SK-N-SH (cell line): ENCODE data around the gene LRRC51. TPM values are rescaled to one million over a fixed set of nuclear protein-coding genes. Genes with fewer than 3 reads are reported as not detected.
A peak's percentile ranks its signal among the peaks of the same experiment; 100 is the strongest.

Experiments used
- CTCF ChIA-PET: fragments of 300-600, 350-600 bp; formaldehyde crosslinking; extraction: SDS; loops from one replicate; lab custom pipeline; 2021; lab: Yijun Ruan, JAX
- POLR2A ChIA-PET: fragments of 350-600 bp; sonication (Branson Sonifier 250); formaldehyde crosslinking; extraction: SDS; loops from one replicate; lab custom pipeline; 2020; ENCODE audit warnings: antibody characterized with exemption, inconsistent platforms; lab: Yijun Ruan, JAX
- DNase-seq: peaks from one replicate; pipeline ENCODE4 v3.0.0; 2012
- H2AFZ ChIP-seq: fragments of 200-600 bp; sonication (generic); 2 replicates; pipeline ENCODE4 v1.8.1; 2016; ENCODE audit warnings: antibody characterized with exemption, mild to moderate bottlenecking, low read depth
- H3F3A ChIP-seq: fragments of 200-600 bp; sonication (generic); replicated peaks from 2 replicates; pipeline ENCODE3; 2016; ENCODE audit warnings: antibody characterized with exemption, mild to moderate bottlenecking; ENCODE audit not compliant: insufficient read depth
- H3K27ac ChIP-seq, 2 experiments: fragments of 200-500 bp in 1 of 2; fragments of 200-600 bp in 1 of 2; sonication (Bioruptor generic) in 1 of 2; sonication (generic), shearing (Covaris generic) in 1 of 2; 2 replicates each; pipeline versions ENCODE4 v1.5.1 to v1.6.1; 2014 to 2016; ENCODE audit warnings: low read depth in 2 of 2, inconsistent platforms in 1 of 2, low read length in 1 of 2, mild to moderate bottlenecking in 1 of 2, mixed read lengths in 1 of 2
- H3K27me3 ChIP-seq: fragments of 200-600 bp; sonication (generic), shearing (Covaris generic); 2 replicates; pipeline ENCODE4 v1.6.1; 2016; ENCODE audit warnings: mixed run types; ENCODE audit not compliant: insufficient read depth
- H3K36me3 ChIP-seq, 2 experiments: fragments of 200-500 bp in 1 of 2; fragments of 200-600 bp in 1 of 2; sonication (Bioruptor generic) in 1 of 2; sonication (generic) in 1 of 2; replicated peaks in 1 of 2; 2 replicates each; pipeline versions ENCODE3 to v1.5.1; 2014 to 2016; ENCODE audit warnings: low read length in 1 of 2, mild to moderate bottlenecking in 1 of 2; ENCODE audit not compliant: insufficient read depth in 2 of 2, control insufficient read depth in 1 of 2
- H3K4me1 ChIP-seq, 2 experiments: fragments of 200-500 bp in 1 of 2; fragments of 200-600 bp in 1 of 2; sonication (Bioruptor generic) in 1 of 2; sonication (generic), shearing (Covaris generic) in 1 of 2; 2 replicates each; pipeline versions ENCODE4 v1.5.1 to v1.6.1; 2014 to 2016; ENCODE audit warnings: low read depth in 1 of 2, low read length in 1 of 2, mixed run types in 1 of 2; ENCODE audit not compliant: insufficient read depth in 2 of 2, control insufficient read depth in 1 of 2
- H3K4me2 ChIP-seq: fragments of 200-600 bp; sonication (generic), shearing (Covaris generic); 2 replicates; pipeline ENCODE4 v1.6.1; 2017; ENCODE audit warnings: mixed run types
- H3K4me3 ChIP-seq, 2 experiments: fragments of 200-500 bp in 1 of 2; fragments of 200-600 bp in 1 of 2; sonication (Bioruptor generic) in 1 of 2; sonication (generic), shearing (Covaris generic) in 1 of 2; 2 replicates each; pipeline versions ENCODE4 v1.5.1 to v1.8.1; 2014 to 2016; ENCODE audit warnings: low read depth in 2 of 2, inconsistent platforms in 1 of 2, low read length in 1 of 2, mild to moderate bottlenecking in 1 of 2, mixed read lengths in 1 of 2, moderate library complexity in 1 of 2
- H3K79me2 ChIP-seq: fragments of 200-600 bp; sonication (generic); 2 replicates; pipeline ENCODE4 v1.8.1; 2017; ENCODE audit warnings: mild to moderate bottlenecking; ENCODE audit not compliant: insufficient read depth
- H3K9ac ChIP-seq: fragments of 200-600 bp; sonication (generic); 2 replicates; pipeline ENCODE4 v1.6.1; 2017; ENCODE audit warnings: mixed run types
- H3K9me2 ChIP-seq: fragments of 200-600 bp; sonication (generic); 2 replicates; pipeline ENCODE4 v1.6.1; 2017; ENCODE audit warnings: mixed run types
- H3K9me3 ChIP-seq: fragments of 200-600 bp; sonication (generic); 2 replicates; pipeline ENCODE4 v1.6.1; 2017; ENCODE audit warnings: mixed run types, mild to moderate bottlenecking, moderate library complexity
- H4K20me1 ChIP-seq: fragments of 200-600 bp; sonication (generic); 2 replicates; pipeline ENCODE4 v1.6.1; 2017; ENCODE audit warnings: mild to moderate bottlenecking, mixed run types; ENCODE audit not compliant: insufficient read depth
- CHD2 ChIP-seq: fragments of 150-350 bp; IDR thresholded peaks from 2 replicates; pipeline ENCODE4 v1.6.1; 2018; ENCODE audit warnings: low read length; ENCODE audit not compliant: partially characterized antibody
- CTCF ChIP-seq: fragments of 200-600 bp; sonication (generic); IDR thresholded peaks from 2 replicates; pipeline ENCODE4 v1.6.1; 2017; ENCODE audit warnings: antibody characterized with exemption, mild to moderate bottlenecking, moderate library complexity
- ELF1 ChIP-seq: IDR thresholded peaks from 2 replicates; pipeline ENCODE4 v1.4.0; 2012
- EP300 ChIP-seq, 2 experiments: IDR thresholded peaks; 2 replicates each; pipeline versions ENCODE4 v1.4.0 to v1.6.1; 2012; ENCODE audit warnings: borderline replicate concordance in 1 of 2, low read depth in 1 of 2, low read length in 1 of 2
- EZH2phosphoT487 ChIP-seq: fragments of 200-600 bp; sonication (generic); IDR thresholded peaks from 2 replicates; pipeline ENCODE4 v1.6.1; 2017; ENCODE audit warnings: low read depth, mixed run types, mild to moderate bottlenecking, antibody characterized with exemption, moderate library complexity, borderline replicate concordance
- FOSL2 ChIP-seq: IDR thresholded peaks from 2 replicates; pipeline ENCODE4 v1.4.0; 2012; ENCODE audit warnings: low read depth, mild to moderate bottlenecking, moderate library complexity, borderline replicate concordance
- FOXM1 ChIP-seq: IDR thresholded peaks from 2 replicates; pipeline ENCODE4 v1.4.0; 2012; ENCODE audit warnings: low read depth, mild to moderate bottlenecking
- GABPA ChIP-seq: IDR thresholded peaks from 2 replicates; pipeline ENCODE4 v1.4.0; 2012; ENCODE audit warnings: low read depth, mild to moderate bottlenecking
- JUND ChIP-seq: IDR thresholded peaks from 2 replicates; pipeline ENCODE4 v1.4.0; 2012
- NFIC ChIP-seq: IDR thresholded peaks from 2 replicates; pipeline ENCODE4 v1.4.0; 2012; ENCODE audit warnings: borderline replicate concordance
- NRF1 ChIP-seq: IDR thresholded peaks from 2 replicates; pipeline ENCODE4 v1.6.1; 2012; ENCODE audit warnings: low read depth, mild to moderate bottlenecking, low read length
- POLR2AphosphoS5 ChIP-seq: IDR thresholded peaks from 2 replicates; pipeline ENCODE4 v1.6.1; 2012; ENCODE audit warnings: low read depth, low read length
- RAD21 ChIP-seq: IDR thresholded peaks from 2 replicates; pipeline ENCODE4 v1.6.1; 2012; ENCODE audit warnings: mild to moderate bottlenecking, low read length
- RCOR1 ChIP-seq: fragments of 150-350 bp; IDR thresholded peaks from 2 replicates; pipeline ENCODE4 v1.6.1; 2017; ENCODE audit warnings: antibody characterized with exemption, low read length
- RXRA ChIP-seq: IDR thresholded peaks from 2 replicates; pipeline ENCODE4 v1.4.0; 2012; ENCODE audit warnings: low read depth, mild to moderate bottlenecking, borderline replicate concordance
- TCF12 ChIP-seq: IDR thresholded peaks from 2 replicates; pipeline ENCODE4 v1.4.0; 2012
- YY1 ChIP-seq: IDR thresholded peaks from 2 replicates; pipeline ENCODE4 v1.4.0; 2012; ENCODE audit warnings: low read depth, mild to moderate bottlenecking
- WGBS: methylation state at CpG from one replicate; pipeline ENCODE4 v1.1.6; 2017; ENCODE audit warnings: low lambda C conversion rate; 5-methylcytosine and 5-hydroxymethylcytosine counted together
- polyA plus RNA-seq, 3 experiments: library from polyadenylated mRNA; depleted of rRNA; stranded (reverse); fragments of >200 nt; gene quantifications; 2 replicates each; pipeline ENCODE4 v1.2.3, GENCODE V29; 2012
- TF ChIP-seq, protein P1 (sequence below): IDR thresholded peaks from 2 replicates; pipeline ENCODE4 v1.4.0; 2012; ENCODE audit warnings: low read depth
- TF ChIP-seq, protein P2 (sequence below): IDR thresholded peaks from 2 replicates; pipeline ENCODE4 v1.6.1; 2012; ENCODE audit warnings: mild to moderate bottlenecking, low read depth, low read length, moderate library complexity

The LRRC51 gene
- polyA plus RNA-seq, 1 of the 3 experiments (the other 2 are of a cell fraction) = 7.3 TPM

DNA sequence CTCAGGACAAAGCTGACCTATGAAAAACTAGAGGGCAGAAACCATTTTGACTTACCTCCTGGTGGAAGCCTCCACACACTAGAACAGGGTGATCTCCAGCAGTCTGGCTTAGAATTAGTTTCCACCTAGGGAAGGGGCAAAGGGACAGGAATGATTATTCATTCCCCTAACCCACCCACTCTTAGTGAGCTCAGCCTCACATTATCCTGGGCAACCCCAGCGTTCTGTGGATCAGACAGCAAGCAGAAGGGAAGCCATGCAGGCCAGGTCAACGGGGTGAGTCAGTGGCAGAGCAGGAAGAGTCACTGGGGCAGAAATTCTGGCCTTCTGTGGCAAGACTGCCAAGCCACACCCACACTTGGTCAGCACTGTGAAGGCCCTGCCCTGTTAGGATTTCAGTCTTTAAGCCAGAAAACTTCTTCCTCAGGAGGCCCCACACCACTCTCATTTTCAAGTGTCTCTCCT lies 10.8 kb upstream of the LRRC51 start:
- Histone ChIP-seq H3K4me2 (peak overlapping the region; percentile 53), H3K4me3 (peak overlapping the region in 1 of 2 experiments; percentile 43; a peak in 2 of 4 replicates), H3K9me3 (no peaks in the 10 kb centered on the region), H3F3A (peaks cover 39% of the 10 kb centered on the region)
- DNase-seq = no peak
- TF ChIP-seq ELF1 (no peak), CHD2 (no peak), YY1 (peak; percentile 35; the same call in 1 of the 2 replicates), RXRA (no peak; the same call in 1 of the 2 replicates), RCOR1 (no peak), JUND (peak; percentile 29; the same call in 1 of the 2 replicates), FOXM1 (no peak), TCF12 (no peak; the same call in 1 of the 2 replicates), FOSL2 (peak; percentile 72), EZH2phosphoT487 (no peak), NRF1 (no peak), NFIC (peak; percentile 56), GABPA (no peak), POLR2AphosphoS5 (peak; percentile 43; the same call in 1 of the 2 replicates), EP300 (IDR thresholded peaks at IDR 0.05; ENCODE audit: borderline replicate concordance in 1 of 2, low read depth in 1 of 2, low read length in 1 of 2) (no peak), RAD21 (no peak), CTCF (no peak)
- TF ChIP-seq, protein P1, sequence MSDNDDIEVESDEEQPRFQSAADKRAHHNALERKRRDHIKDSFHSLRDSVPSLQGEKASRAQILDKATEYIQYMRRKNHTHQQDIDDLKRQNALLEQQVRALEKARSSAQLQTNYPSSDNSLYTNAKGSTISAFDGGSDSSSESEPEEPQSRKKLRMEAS = no peak
- TF ChIP-seq, protein P2, sequence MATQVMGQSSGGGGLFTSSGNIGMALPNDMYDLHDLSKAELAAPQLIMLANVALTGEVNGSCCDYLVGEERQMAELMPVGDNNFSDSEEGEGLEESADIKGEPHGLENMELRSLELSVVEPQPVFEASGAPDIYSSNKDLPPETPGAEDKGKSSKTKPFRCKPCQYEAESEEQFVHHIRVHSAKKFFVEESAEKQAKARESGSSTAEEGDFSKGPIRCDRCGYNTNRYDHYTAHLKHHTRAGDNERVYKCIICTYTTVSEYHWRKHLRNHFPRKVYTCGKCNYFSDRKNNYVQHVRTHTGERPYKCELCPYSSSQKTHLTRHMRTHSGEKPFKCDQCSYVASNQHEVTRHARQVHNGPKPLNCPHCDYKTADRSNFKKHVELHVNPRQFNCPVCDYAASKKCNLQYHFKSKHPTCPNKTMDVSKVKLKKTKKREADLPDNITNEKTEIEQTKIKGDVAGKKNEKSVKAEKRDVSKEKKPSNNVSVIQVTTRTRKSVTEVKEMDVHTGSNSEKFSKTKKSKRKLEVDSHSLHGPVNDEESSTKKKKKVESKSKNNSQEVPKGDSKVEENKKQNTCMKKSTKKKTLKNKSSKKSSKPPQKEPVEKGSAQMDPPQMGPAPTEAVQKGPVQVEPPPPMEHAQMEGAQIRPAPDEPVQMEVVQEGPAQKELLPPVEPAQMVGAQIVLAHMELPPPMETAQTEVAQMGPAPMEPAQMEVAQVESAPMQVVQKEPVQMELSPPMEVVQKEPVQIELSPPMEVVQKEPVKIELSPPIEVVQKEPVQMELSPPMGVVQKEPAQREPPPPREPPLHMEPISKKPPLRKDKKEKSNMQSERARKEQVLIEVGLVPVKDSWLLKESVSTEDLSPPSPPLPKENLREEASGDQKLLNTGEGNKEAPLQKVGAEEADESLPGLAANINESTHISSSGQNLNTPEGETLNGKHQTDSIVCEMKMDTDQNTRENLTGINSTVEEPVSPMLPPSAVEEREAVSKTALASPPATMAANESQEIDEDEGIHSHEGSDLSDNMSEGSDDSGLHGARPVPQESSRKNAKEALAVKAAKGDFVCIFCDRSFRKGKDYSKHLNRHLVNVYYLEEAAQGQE = no peak
- TF ChIP-seq, all 33 proteins: peak for 5
- peaks cover 21 to 52% of the 10 kb centered on the region in 2 experiments for H3K4me1 ChIP-seq
- POLR2A ChIA-PET = interaction anchor here (0.8 kb wide), 1 partner anchor 28 kb away, joined by 3 read pairs; no protein-coding TSS in a partner anchor
- WGBS = 0% methylated on average over 2 of the region's 2 CpGs
- no peaks in the 10 kb centered on the region for H3K9me2 ChIP-seq
- 0 out of 2 replicates have a peak overlapping the region, but pooled peaks have one; percentile 45 for H2AFZ ChIP-seq
- H3K79me2 ChIP-seq = peaks cover 97% of the 10 kb centered on the region
- H3K27me3 ChIP-seq = no peaks in the 10 kb centered on the region
- CTCF ChIA-PET = interaction anchor here (0.9 to 1.4 kb wide), 2 partner anchors 9 to 44 kb away, joined by 3 read pairs; no protein-coding TSS in a partner anchor
- H3K36me3 ChIP-seq = peaks cover 3 to 4% of the 10 kb centered on the region in 2 experiments
- peak overlapping the region; percentile 69 to 82 for H3K27ac ChIP-seq
- peak overlapping the region; percentile 53; the same call in 1 of the 2 replicates for H3K9ac ChIP-seq
- no peaks in the 10 kb centered on the region for H4K20me1 ChIP-seq
